GM10847 (cell line): ENCODE measurements around the gene TUB.

Experiments
- POLR2A ChIP-seq: IDR thresholded peaks from 2 replicates; pipeline ENCODE4 v1.6.1; 2011; ENCODE audit not compliant: insufficient read length; ENCODE audit errors: extremely low read depth

TUB gene

DNA sequence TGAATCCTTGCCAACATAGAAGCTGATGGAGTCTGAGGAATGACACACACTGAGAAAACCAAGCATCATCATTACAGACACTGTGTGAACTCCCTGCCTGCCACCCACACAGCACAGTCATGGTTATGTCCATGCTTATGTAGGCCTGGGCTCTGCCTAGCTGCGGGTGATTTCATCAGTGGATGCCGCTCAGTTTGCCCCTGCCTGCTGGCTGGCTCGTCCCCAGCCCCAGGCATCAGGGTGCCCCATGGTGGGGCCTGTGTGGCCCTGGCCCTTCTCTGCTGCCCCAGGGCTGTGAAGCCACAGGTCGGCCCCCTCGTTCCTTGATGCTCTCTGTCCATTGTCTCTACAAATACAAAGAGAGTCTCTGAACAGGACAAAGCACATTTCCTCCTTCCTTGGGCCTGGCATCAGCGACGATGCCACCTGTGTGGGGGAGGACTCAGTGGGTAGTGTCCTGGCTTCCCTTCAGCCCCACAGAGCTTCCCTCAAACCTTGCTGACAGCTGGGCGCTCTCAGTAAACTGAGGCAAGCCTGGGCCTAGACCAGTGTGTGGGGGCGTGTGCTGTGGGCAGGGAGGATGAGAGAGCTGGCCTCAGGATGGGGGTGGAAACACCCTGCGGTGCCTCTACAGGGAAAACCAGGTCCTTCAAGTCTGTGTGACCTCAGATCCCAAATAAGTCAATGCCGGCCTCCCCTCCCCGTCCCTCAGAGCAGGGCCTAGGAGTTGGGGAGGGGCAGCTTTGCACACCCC, 20.0 kb upstream of the TUB start:
- no peak for TF ChIP-seq POLR2A

- TF ChIP-seq POLR2A = no peak
Observed at GRCh38 chr11:8061555-8062428, 19.2 kb upstream of the TUB start.

- no peak for TF ChIP-seq POLR2A
Observed at GRCh38 chr11:8062781-8063257, 18.2 kb upstream of the TUB start.

DNA sequence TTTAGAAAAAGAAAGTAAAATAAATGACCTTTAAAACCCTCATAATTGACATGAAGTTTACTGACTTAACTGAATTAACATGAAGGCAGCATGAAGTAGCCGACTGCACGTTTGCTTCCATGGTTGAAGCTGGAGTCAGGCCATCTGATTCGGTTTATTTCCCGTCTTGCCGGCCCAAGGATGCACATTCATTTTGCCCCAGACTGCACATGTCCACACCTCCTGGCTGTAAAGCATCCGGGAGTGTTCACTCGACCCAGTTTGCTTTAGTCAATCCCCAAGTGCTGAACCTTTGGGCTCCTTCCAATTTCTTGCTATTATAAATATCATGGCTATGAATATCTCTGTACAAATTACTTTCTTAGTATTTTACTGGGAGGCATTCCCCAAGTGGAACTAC, 17.7 kb upstream of the TUB start:
- no peak for TF ChIP-seq POLR2A

- no peak for TF ChIP-seq POLR2A
Observed at GRCh38 chr11:8065031-8065430, 16.0 kb upstream of the TUB start.

DNA sequence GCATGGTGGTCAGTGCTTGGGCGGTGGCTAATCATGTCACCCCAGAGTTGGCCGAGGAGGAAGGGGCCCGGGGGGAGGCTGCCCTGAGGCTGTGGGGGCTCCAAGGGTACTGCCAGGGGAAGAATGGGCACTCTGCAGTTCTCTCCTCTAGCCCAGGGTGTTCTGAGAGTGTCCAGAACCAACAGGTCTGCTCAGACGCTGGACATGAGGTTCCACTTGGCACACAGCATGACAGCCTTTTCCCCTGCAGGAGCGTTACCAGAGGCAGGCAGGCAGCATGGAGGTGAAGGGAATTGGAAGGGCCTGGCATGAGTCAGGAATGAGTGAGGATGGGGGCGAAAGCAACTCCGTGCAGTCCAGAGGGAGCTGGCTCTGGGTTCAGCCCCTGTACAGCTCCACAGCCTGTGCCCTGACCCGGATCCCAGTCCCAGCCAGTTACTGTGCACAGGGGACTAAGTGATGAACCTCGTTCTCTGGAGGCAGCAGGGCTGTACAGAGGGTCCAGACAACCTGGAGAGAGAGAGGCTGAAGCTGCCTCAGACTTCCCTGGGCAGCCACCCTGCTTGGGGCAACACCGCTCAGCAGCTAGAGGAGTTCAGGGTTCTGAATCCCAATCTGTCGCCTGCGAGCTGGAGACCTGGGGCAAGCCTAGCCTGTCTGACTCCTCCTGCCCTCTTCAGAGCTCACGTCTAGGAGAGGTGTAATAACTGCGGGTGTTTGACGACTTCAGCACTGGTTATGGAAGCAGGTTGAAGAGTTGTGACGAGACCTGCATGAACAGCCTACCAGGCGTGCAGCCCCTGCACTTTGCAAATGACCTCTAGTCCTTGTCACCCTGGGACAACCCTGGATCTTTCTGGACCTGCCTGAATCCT, 14.7 kb upstream of the TUB start:
- no peak for TF ChIP-seq POLR2A

DNA sequence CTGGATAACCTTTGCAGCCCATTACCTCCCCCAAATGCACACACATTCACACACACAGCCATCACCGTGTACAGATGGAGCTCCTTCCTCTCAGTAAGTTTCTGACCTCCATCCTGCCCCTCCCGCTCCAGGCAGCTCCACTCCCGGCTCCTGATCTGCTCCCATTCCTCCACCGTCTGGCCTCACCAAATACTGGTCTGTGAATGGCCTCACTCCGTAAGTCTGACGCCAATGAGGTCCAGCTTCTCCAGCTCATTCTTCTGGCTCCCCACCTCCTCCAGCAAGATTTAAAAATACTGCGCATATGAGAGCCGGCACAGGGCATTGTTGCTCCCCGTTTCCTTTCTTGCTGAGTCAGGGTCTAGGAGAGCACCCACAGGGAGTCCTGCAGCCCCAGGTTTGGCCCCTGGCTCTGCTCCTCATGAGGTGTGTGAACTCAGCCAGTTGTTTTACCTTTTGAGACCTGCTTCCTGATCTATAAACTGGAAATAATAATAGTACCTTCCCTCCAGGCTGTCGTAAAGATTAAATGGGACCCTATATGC, 14.0 kb upstream of the TUB start:
- TF ChIP-seq POLR2A = no peak

DNA sequence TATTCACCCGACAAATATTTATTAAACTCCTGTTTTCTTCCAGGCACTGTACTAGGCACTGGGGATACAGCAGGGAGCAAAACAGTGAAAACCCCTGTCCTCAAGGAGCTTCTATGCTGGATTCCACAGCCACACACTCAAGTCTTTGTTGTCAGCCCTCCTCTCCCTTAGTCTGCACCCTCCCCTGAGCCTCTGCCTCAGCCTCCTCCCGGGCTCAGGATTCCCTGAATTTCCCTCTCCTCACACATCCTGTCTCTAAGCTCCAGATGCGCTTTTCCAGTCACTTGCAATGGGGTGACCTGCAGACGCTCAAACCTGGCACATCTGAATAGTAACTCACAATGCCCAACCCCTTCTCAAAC, 13.5 kb upstream of the TUB start:
- no peak for TF ChIP-seq POLR2A

DNA sequence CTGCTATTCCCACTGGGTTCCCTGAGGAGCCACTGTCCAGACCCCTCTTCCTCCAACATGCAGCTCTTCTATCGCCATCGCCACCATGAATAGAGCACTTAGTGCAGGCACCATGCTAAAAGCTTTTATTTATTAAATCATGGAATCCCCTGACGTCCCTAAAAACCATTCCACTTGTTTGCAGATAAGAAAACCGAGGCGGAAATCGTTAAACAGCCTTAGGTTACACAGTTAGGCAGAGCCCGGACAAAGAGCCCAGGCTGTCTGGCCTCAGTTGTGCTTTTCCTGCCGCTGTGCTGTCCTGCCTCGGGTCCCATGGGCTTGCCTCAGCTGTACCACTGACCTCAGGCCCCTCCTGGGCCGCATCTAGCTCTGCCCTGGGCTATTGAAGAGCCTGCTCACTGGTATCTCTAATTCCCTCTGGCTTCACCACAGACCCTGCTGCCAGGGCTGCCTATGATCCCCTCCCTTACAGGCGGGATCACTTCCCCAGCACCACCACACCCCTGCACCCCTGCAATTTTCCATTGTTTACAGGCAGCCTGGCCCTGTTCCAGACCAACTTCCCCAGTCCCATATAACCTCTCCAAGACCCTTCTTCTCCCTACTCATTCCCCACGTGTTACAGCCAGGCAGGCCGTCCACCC, 13.0 kb upstream of the TUB start:
- TF ChIP-seq POLR2A = no peak

DNA sequence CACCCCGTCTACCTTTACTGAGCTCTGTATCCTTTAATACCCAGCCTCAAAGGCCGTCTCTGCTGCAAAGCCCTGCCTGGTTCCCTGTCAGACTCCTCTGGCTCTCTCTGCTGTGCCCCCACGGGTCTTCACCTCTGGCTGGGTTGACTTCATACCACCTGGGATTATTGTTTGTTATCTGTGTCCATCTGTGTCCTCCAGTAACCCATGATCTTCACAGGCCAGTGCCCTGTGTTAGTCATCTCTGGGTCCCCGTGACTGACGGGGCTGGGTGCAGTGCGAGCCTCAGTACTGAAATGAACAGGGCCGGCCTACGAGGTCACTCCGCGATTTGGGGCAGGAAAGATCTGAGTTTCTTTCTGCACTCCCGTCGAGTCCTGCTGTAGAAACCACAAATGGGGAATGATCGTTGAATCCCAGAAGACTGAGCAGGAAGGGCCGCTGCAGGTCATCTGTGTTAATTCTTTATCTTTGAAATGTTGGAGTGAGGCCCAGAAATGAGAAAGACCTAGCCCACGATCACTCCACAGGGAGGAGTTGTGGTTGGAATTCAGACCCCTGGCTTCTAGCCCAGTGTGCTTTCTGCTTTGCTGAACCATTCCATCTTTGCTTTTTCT, 12.3 kb upstream of the TUB start:
- TF ChIP-seq POLR2A = no peak

- TF ChIP-seq POLR2A = no peak
Observed at GRCh38 chr11:8069771-8070170, 11.2 kb upstream of the TUB start.

GRCh38 chr11:8070417-8071115, 10.4 kb upstream of the TUB start:
- TF ChIP-seq POLR2A = no peak
